GM18520 (cell line): ENCODE data around the gene PLAC8L1.
"Not testable (repeated sequence)": the region's sequence is repeated elsewhere in the genome, so short reads cannot be mapped to it uniquely, and the experiment has no call there.

Experiments
- ATAC-seq: cut with Tn5 transposase; IDR thresholded peaks from one replicate; pipeline ENCODE4 v1.9.1; 2021; ENCODE audit not compliant: unreplicated experiment

The PLAC8L1 gene, protein sequence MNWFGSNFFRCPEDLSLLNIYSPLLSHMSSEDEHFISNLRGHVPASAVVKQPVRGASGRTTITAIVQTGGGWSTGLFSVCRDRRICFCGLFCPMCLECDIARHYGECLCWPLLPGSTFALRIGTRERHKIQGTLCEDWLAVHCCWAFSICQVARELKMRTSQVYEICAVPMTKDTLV

GRCh38 chr5:146105477-146105876, at the start of gene PLAC8L1:
Gene PLAC8L1, minus strand, starts transcription at chr5:146105577. Its CDS starts 1,266 bp downstream, at chr5:146104311.
- ATAC-seq = no peak

DNA sequence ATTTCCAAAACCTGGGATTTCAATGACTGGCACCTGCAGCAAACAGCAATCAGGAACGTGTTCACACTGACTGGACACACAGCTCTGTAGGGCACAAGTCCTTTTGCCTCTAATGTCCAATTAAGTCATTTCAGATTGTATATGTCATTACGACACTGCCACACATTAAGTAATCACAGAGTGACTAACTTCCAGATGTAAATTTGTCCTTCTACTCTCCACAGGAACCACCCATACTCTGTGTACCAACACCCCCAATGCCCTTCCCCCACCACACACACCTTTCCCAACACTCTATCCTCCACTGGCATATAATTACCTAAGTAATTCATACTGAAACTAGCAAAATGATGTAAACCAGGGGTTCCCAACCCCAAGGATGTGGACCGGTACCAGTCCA, 46.6 kb upstream of the PLAC8L1 start:
- no peak for ATAC-seq

GRCh38 chr5:146137967-146138403, 32.6 kb upstream of the PLAC8L1 start:
- ATAC-seq = no peak

DNA sequence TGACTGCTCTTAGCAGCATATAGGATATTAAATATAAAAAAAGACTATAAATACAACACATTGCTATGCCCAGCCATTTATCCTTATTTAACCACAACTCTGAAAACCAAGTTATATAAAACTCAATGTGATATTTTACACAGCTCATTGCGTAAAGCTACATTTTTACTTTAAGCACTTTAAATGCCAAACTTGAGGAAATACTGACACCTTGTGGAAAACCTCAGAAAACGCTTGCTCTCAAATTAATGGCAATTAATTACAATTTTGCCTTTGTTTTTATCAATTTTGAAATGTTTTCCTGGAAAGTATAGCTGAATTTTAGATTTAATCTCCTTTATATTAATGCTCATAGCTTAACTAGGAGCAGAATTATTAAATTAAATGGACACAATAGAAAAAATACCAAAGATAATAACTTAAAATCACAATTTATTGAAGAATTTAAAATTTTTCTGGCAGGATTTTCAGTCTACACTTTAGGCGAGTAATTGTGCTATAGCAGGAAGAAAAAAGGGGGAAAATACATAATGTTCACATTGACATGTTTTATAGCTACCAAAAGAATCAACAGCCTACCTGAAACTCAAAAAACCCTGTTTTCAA, 25.2 kb upstream of the PLAC8L1 start:
- ATAC-seq = no peak

- no peak for ATAC-seq
Measured at GRCh38 chr5:146126068-146126467, 20.7 kb upstream of the PLAC8L1 start.

DNA sequence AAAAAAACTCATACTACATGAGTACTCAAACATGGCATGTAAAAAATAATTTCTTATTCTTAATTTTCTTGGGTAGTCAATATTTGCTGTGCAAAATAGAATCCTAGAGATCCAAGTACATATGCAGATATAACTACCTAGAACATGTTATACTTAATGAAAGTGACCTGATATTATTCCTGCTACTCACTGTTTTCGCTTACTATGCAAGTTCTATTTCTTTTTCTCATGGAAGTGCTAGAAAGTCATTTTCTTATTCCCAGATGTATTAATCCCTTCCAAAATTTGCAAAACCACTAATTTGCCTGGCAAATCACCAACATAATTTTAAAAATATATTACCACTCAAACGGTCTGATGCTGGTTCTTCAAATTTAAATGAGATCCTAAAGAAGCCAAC, 19.2 kb upstream of the PLAC8L1 start:
- ATAC-seq = no peak

DNA sequence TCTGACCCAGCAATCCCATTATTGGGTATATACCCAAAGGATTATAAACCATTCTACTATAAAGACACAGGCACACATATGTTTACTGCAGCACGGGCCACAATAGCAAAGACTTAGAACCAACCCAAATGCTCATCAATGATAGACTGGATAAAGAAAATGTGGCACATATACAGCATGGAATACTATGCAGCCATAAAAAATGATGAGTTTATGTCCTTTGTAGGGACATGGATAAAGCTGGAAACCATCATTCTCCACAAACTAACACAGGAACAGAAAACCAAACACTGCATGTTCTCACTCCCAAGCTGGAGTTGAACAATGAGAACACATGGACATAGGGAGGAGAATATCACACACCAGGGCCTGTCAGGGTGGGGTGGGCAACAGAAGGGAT, 16.1 kb upstream of the PLAC8L1 start:
- not testable (repeated sequence) for ATAC-seq

GRCh38 chr5:146118322-146118721, 12.9 kb upstream of the PLAC8L1 start:
- no peak for ATAC-seq

- ATAC-seq = not testable (repeated sequence)
Measured at GRCh38 chr5:146117216-146117615, 11.8 kb upstream of the PLAC8L1 start.

DNA sequence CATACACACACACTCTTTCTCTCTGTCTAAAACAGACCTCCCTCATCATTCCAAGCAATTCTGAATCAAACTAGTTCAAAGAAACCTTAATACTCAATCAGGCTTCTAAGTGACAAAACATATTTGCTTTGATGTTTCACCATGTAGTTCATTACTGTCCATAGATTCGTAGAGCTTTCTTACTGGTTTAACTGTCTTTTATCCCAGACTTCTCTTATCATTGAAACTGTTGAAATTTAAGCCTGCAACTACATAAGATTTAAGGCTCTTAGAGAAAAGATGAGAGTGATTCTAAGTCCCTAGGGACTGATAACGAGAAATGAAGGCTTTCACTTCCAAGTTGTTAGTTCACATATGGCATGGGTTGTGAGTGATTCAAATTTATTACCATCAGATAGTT, 11.0 kb upstream of the PLAC8L1 start:
- no peak for ATAC-seq

DNA sequence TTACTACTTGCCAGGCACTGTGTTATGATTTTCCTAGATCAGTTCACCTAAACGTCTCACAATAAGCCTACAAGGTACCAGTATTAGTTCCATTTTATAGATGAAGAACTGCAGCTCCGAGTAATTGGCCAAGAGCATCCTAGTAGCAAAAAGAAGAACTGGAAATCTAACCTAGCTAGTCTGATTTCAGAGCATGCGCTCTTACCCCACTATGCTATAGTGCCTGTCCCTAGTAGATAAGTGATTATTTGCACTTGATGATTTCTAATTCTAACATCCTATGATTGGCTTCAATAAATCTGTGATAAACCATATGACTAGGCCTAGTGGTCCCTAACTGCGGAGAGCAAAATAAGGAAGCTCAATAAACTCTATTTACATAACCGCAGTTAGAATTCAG, 7.1 kb upstream of the PLAC8L1 start:
- no peak for ATAC-seq

- no peak for ATAC-seq
Measured at GRCh38 chr5:146111409-146111808, 6.0 kb upstream of the PLAC8L1 start.

DNA sequence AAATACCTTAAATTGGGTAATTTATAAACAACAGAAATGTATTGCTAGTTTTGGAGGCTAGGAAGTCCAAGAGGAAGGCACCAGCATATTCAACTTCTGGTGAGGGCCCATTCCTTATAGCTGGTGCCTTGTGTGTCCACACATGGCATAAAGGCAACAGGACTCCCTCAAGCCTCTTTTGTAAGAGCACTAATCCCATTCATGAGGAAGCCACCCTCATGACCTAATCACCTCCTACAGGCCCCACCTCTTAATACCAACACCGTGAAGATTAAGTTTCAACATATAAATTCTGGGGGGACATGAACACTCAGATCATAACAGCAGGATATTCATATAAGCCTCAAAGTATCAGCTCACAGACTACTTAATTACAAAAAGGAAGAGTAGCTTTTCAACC, 4.0 kb upstream of the PLAC8L1 start:
- ATAC-seq = no peak

DNA sequence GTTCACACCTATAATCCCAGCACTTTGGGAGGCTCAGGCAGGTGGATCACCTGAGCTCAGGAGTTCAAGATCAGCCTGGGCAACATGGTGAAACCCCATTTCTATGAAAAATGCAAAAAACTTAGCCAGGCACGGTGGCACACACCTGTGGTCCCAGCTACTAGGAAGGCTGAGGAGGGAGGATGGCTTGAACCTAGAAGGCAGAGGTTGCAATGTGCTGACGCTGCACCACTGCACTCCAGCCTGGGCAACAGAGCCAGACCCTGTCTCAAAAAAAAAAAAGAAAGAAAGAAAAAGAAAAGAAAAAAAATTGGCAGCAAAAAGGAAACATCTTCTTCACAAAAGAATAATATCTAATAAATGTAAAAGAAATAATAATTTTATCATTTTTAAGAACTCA, 3.5 kb upstream of the PLAC8L1 start:
- not testable (repeated sequence) for ATAC-seq

GRCh38 chr5:146107901-146108300, 2.5 kb upstream of the PLAC8L1 start:
- no peak for ATAC-seq

- no peak for ATAC-seq
Measured at GRCh38 chr5:146103594-146103993, 1.8 kb downstream of the PLAC8L1 start.

DNA sequence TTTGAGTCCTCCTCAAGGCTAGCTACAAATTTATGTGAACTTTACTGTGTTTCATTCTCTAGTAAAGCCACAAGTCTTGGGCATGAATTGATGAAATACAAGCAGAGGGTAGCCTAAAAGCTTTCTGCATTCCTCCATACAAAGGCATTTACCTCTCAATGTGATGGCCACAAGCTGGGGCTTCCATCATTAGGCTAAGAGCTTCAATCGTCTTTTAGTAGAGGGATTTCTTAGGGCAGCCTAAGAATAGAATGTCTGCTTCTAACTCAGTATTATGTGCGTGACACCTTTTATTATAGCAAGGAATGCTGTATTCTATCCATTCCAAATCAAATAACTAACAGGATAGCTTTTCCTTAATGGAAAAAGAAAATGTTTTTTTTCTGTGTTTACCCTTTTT, 3.7 kb downstream of the PLAC8L1 start:
- no peak for ATAC-seq

- ATAC-seq = no peak
Measured at GRCh38 chr5:146098047-146098446, 7.3 kb downstream of the PLAC8L1 start.

GRCh38 chr5:146091881-146092280, 13.5 kb downstream of the PLAC8L1 start:
- ATAC-seq = no peak

- ATAC-seq = no peak
Measured at GRCh38 chr5:146089287-146089686, 16.1 kb downstream of the PLAC8L1 start.

- ATAC-seq = no peak
Measured at GRCh38 chr5:146088098-146088497, 17.3 kb downstream of the PLAC8L1 start.

- no peak for ATAC-seq
Measured at GRCh38 chr5:146084376-146084775, 21.0 kb downstream of the PLAC8L1 start.

GRCh38 chr5:146082798-146083197, 22.6 kb downstream of the PLAC8L1 start:
- peak; percentile 95 for ATAC-seq
